ENCODE results near the gene NODAL.
"Not testable (repeated sequence)": the region's sequence is repeated elsewhere in the genome, so short reads cannot be mapped to it uniquely, and the experiment has no call there.

The NODAL gene

DNA sequence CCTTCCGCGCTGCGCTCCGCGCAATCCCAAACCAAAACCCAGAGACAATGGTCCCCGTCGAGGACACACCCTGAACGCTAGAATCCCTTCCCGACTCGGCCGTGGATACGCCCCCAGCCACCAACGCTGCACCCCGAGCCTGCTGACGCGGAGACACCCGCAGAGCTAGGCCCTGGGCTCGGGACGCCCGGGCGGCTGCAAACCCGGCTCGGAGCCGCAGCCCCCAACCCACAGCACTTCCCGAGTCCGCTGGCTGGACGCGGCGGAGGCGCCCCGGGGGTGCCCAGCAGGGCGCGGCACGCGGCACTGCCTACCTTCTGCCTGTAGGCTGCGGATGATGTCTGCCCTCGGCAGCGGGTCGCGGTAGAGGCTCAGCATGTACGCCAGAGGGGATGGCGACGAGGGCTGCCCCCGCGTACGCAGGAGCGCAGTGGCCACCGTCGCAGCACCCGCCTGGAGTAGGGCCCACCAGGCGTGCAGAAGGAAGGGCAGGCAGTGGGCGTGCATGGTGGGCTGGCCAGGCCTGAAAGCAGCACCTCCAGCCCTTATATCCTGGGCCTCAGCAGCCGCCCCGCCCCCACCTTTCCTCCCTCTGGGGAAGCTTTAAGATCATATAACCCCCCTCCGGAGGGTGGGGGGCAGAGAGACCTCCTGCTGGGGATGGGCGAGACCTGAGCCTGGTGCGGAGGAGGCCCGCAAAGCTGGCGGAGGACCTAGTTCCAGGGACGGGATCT lies at the start of gene NODAL:
TSS of gene NODAL (minus strand) at position 521 of the 734 bp plus-strand sequence. CDS start at position 507, 14 bp downstream.
- Histone ChIP-seq H3K4me1 (ENCODE audit: insufficient read depth, low read length) (peaks cover 26% of the 10 kb centered on the region), H3K9me3 (ENCODE audit: insufficient read depth, low read depth, low read length) (no peaks in the 10 kb centered on the region), H3K27me3 (ENCODE audit: insufficient read depth, low read length) (peaks cover 73% of the 10 kb centered on the region), H3K27ac (ENCODE audit: low read length) (no peak within 1 kb of the TSS), H3K36me3 (ENCODE audit: insufficient read depth, low read depth, low read length) (no peaks in the 10 kb centered on the region), H3K9ac (ENCODE audit: low read depth, low read length) (peak within 1 kb of the TSS; percentile 72), H3K4me3 (ENCODE audit: low read length) (peak within 1 kb of the TSS; percentile 72)

DNA sequence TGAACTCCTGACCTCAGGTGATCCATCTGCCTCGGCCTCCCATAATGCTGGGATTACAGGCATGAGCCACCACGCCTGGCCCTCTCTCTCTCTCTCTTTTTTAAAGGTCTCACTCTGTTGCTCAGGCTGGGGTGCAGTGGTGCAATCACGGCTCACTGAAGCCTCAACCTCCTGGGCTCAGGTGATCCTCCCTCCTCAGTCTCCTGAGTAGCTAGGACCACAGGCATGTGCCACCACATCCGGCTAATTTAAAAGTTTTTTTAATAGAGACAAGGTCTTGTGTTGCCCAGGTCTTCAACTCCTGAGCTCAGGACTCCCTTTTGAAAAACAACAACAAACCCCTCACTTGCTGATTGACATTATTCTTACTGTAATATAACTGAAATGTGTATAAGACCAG lies 48.7 kb upstream of the NODAL start:
- Histone ChIP-seq H3K4me1 (ENCODE audit: insufficient read depth, low read length) (peaks cover 24% of the 10 kb centered on the region), H3K9ac (ENCODE audit: low read depth, low read length) (no peak overlapping the region), H3K9me3 (ENCODE audit: insufficient read depth, low read depth, low read length) (no peaks in the 10 kb centered on the region), H3K27me3 (ENCODE audit: insufficient read depth, low read length) (no peaks in the 10 kb centered on the region), H3K4me3 (ENCODE audit: low read length) (no peak overlapping the region), H3K27ac (ENCODE audit: low read length) (no peak overlapping the region), H3K36me3 (ENCODE audit: insufficient read depth, low read depth, low read length) (peaks cover 4% of the 10 kb centered on the region; the same call in 1 of the 2 replicates)

DNA sequence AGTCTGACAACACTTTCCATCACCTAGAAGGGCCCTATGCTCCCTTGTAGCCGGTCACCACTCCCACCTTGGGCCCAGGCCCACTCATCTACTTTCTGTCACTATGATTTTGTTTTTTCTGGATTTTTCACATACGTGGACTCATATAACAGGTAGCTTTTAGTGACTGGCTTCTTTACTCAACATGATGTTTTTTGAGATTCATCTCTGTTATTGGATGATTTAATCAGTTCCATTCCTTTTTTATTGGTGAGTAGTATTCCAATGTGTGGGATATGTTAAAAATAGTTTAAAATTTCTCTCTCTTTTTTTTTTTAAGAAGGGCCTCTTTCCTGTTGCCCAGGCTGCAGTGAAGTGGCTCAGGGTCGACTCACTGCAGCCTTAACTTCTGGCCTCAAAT lies 46.3 kb upstream of the NODAL start:
- no peaks in the 10 kb centered on the region for H3K9me3 ChIP-seq (ENCODE audit: insufficient read depth, low read depth, low read length)
- H3K4me1 ChIP-seq (ENCODE audit: insufficient read depth, low read length): peaks cover 8% of the 10 kb centered on the region; the same call in 1 of the 2 replicates
- no peaks in the 10 kb centered on the region for H3K27me3 ChIP-seq (ENCODE audit: insufficient read depth, low read length)
- peaks cover 4% of the 10 kb centered on the region; the same call in 1 of the 2 replicates for H3K36me3 ChIP-seq (ENCODE audit: insufficient read depth, low read depth, low read length)
- H3K4me3 ChIP-seq (ENCODE audit: low read length): no peak overlapping the region
- H3K9ac ChIP-seq (ENCODE audit: low read depth, low read length): no peak overlapping the region
- no peak overlapping the region for H3K27ac ChIP-seq (ENCODE audit: low read length)

DNA sequence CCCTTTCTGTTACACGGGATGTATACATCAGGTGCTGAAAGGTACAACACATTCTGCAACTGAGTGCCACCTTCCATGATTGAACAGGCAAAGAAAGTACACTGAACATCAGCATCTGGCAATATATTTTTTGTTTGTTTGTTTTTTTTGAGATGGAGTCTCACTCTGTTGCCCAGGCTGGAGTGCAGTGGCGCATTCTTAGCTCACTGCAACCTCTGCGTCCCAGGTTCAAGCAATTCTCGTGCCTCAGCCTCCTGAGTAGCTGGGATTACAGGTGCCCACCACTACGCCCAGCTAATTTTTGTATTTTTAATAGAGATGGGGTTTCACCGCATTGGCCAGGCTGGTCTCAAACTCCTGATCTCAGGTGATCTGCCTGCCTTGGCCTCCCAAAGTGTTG lies 42.4 kb upstream of the NODAL start:
- H3K4me1 ChIP-seq (ENCODE audit: insufficient read depth, low read length): peaks cover 17% of the 10 kb centered on the region
- H3K9me3 ChIP-seq (ENCODE audit: insufficient read depth, low read depth, low read length); H3K27ac ChIP-seq (ENCODE audit: low read length); H3K9ac ChIP-seq (ENCODE audit: low read depth, low read length); H3K36me3 ChIP-seq (ENCODE audit: insufficient read depth, low read depth, low read length); H3K27me3 ChIP-seq (ENCODE audit: insufficient read depth, low read length); H3K4me3 ChIP-seq (ENCODE audit: low read length): not testable (repeated sequence)

DNA sequence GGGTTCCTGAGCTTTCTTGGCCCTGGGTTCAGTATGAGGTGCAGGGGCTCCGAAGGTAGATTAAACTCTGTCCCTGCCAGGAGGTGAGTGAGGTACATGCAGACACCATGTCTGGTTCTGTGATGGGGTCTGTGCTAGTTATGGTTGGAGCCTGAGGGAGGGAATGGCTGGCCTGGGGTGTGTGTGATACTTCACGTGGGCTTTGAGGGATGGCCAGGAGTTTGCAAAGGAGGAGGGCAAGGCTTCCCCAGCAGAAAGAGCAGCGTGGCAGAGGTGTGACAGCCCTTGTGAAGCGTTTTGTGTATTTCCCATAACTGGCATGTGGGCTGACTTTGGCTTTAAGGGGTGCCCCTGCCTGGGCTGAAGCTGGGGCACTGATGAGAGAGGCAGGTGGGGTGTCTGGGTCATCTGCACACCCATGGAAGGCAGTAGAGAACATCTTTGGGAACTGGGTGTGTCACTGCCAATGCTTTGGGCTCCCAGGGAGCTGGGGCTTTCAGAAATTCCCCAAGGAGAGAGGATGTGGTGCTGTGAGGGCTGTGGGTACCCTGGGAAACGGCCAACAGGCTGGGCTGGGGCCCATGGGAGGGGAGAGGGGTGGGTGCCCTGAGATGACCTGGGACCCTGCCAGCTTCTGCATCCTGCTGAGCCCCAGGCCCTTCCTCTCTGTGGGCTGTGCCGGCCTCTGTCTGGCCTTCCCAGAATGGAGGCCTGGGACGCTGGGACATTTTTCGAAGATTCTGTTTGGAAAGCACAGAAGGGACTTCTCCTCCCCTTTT lies 41.7 kb upstream of the NODAL start:
- peaks cover 15% of the 10 kb centered on the region for H3K4me1 ChIP-seq (ENCODE audit: insufficient read depth, low read length)
- peaks cover 4% of the 10 kb centered on the region; the same call in 1 of the 2 replicates for H3K36me3 ChIP-seq (ENCODE audit: insufficient read depth, low read depth, low read length)
- H3K27ac ChIP-seq (ENCODE audit: low read length): no peak overlapping the region
- no peak overlapping the region for H3K9ac ChIP-seq (ENCODE audit: low read depth, low read length)
- peaks cover 6% of the 10 kb centered on the region for H3K27me3 ChIP-seq (ENCODE audit: insufficient read depth, low read length)
- no peaks in the 10 kb centered on the region for H3K9me3 ChIP-seq (ENCODE audit: insufficient read depth, low read depth, low read length)
- no peak overlapping the region for H3K4me3 ChIP-seq (ENCODE audit: low read length)

DNA sequence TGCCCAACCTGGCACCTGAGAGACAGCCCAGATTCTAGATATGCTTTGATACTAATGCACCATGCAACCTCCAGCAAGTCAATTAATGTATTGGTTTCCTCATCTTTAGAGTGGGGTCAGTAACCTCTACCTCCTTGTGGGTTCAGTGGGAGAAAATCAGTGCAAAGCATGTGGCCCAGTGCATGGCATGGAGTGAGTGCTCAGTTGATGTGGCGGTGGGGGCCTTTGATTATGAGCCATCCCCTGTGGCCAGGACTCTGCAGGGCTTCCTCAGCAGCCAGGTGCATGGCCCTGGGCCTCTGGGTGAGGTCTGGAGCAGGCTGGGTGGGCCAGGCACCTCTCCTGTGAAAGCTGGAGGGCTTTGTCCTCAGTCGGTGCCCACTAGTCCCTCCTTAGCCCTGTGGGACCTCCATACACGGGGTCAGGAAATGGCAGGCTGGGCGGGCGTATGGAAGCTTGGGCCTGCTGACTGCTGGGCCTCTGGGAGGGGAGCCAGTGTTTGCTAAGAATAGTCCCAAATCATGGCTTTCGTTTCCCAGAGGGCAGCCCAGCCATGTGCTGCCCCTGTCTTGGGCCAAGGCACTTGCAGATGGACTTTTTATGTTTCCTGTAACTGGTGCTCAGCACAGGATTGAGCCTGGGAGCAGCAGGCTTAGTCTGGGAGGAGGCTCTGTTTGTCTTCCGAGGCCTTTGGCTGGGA lies 40.5 kb upstream of the NODAL start:
- H3K27ac ChIP-seq (ENCODE audit: low read length): no peak overlapping the region
- no peak overlapping the region for H3K9ac ChIP-seq (ENCODE audit: low read depth, low read length)
- peaks cover 4% of the 10 kb centered on the region; the same call in 1 of the 2 replicates for H3K36me3 ChIP-seq (ENCODE audit: insufficient read depth, low read depth, low read length)
- no peak overlapping the region for H3K4me3 ChIP-seq (ENCODE audit: low read length)
- peaks cover 15% of the 10 kb centered on the region for H3K27me3 ChIP-seq (ENCODE audit: insufficient read depth, low read length)
- peaks cover 22% of the 10 kb centered on the region for H3K4me1 ChIP-seq (ENCODE audit: insufficient read depth, low read length)
- no peaks in the 10 kb centered on the region for H3K9me3 ChIP-seq (ENCODE audit: insufficient read depth, low read depth, low read length)

DNA sequence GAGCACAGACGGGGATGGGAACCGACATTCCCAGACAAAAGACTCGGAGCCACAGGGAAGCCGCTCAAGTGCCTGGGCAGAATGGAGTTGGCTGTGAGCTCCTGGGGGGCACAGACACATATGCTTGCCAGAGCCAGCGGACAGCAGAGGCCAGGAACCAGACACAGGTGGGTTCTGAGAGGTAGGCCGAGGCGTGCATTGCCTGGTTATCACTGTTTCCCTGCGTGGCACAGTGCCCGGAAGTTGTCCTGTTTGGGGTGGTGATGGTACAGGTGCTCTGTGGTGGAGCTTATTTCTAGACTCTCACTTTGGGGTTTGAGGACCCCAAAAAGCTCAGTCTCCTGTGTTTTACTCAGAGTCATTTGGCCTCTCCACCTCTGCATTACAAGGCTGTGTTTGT lies 39.6 kb upstream of the NODAL start:
- Histone ChIP-seq H3K4me1 (ENCODE audit: insufficient read depth, low read length) (peaks cover 22% of the 10 kb centered on the region), H3K27ac (ENCODE audit: low read length) (no peak overlapping the region), H3K9me3 (ENCODE audit: insufficient read depth, low read depth, low read length) (no peaks in the 10 kb centered on the region), H3K27me3 (ENCODE audit: insufficient read depth, low read length) (peaks cover 19% of the 10 kb centered on the region), H3K4me3 (ENCODE audit: low read length) (no peak overlapping the region), H3K9ac (ENCODE audit: low read depth, low read length) (no peak overlapping the region), H3K36me3 (ENCODE audit: insufficient read depth, low read depth, low read length) (peaks cover 4% of the 10 kb centered on the region; the same call in 1 of the 2 replicates)

DNA sequence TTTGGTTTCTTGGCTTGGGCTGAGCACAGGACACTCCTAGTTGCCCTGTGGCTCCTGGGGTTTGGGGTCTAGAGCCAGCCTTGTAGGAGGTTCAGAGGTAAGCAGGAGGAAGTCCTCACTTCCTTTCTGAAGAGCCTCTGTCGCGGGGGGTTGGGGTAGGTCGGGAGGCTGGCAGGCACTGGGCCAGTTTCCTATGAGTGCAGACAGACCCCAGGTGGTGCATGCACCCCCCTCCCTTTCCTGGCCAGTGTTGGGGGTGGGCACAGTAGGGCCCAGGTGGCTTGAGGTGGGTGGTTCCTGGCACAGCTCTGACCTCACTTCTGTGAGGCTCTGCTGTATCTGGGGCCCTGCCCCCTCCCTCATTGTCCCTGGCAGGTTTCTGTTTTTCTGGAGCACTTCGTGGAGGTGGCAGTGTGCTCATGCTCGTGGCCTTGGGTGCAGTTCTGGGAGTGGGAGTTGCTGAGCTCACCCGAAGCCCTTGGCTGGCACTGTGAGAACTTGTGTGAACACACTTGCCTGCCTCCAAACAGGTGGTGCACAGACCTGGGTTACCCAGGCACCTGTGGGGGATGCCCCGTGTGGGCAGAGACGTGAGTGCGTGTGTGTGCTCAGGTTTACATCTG lies 38.9 kb upstream of the NODAL start:
- Histone ChIP-seq H3K36me3 (ENCODE audit: insufficient read depth, low read depth, low read length) (no peaks in the 10 kb centered on the region), H3K27ac (ENCODE audit: low read length) (no peak overlapping the region), H3K4me1 (ENCODE audit: insufficient read depth, low read length) (peaks cover 22% of the 10 kb centered on the region), H3K27me3 (ENCODE audit: insufficient read depth, low read length) (peaks cover 23% of the 10 kb centered on the region), H3K9ac (ENCODE audit: low read depth, low read length) (no peak overlapping the region), H3K9me3 (ENCODE audit: insufficient read depth, low read depth, low read length) (no peaks in the 10 kb centered on the region), H3K4me3 (ENCODE audit: low read length) (peak overlapping the region; percentile 85; the same call in 1 of the 2 replicates)

DNA sequence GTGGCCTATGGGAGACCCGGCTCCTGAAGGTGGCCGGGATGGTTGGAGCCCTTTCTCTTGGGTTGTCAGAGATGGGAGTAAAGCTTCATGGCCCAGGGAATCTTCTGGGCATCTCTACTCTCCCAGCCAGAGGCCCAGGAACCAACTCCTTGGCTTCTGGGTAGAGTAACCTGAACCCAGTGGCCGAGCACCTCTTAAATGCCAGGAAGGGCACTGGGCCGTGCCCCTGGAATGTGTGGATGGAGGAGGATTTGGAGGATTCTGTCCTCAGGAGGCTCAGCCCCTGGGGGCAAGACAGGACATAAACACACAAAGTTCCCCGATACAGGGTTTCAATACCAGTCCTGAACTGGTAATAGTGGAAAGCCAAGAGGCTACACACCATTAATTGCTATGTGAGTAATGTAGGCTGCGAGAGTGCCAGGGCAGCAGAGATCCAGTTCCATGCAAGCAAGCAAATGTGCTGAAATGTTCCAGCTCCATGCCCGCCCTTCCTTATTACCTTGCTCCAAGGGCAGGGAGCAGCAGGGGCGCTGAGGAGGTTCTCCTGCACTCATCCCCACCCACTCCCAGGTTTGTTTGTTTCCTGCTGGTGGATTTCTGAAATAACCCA lies 38.3 kb upstream of the NODAL start:
- Histone ChIP-seq H3K9ac (ENCODE audit: low read depth, low read length) (peak overlapping the region; percentile 77; the same call in 1 of the 2 replicates), H3K4me3 (ENCODE audit: low read length) (peak overlapping the region; percentile 85), H3K9me3 (ENCODE audit: insufficient read depth, low read depth, low read length) (no peaks in the 10 kb centered on the region), H3K36me3 (ENCODE audit: insufficient read depth, low read depth, low read length) (no peaks in the 10 kb centered on the region), H3K4me1 (ENCODE audit: insufficient read depth, low read length) (peaks cover 22% of the 10 kb centered on the region), H3K27me3 (ENCODE audit: insufficient read depth, low read length) (peaks cover 23% of the 10 kb centered on the region), H3K27ac (ENCODE audit: low read length) (no peak overlapping the region)

DNA sequence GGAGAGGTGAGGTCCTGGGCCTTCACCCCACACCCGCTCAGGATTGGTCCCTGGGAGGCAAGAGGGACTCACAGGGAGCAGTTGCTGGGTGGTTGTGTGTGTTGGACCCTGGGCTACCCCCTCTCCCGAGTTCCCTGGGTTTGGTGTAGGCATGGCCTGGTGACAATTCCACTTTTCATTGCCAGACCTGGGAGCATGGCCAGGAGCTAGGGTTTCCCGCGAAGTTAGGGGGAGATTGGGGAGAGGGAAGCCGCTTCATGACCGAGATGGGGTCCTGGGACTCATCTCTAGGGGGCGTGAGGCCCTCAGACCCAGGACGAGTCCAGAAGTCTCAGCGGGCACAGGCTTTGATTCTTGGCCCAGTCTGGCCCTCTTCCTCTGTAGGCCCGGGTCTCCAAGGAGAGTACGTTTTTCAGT lies 37.7 kb upstream of the NODAL start:
- Histone ChIP-seq H3K36me3 (ENCODE audit: insufficient read depth, low read depth, low read length) (no peaks in the 10 kb centered on the region), H3K4me3 (ENCODE audit: low read length) (peak overlapping the region; percentile 85), H3K27me3 (ENCODE audit: insufficient read depth, low read length) (peaks cover 23% of the 10 kb centered on the region), H3K9ac (ENCODE audit: low read depth, low read length) (peak overlapping the region; percentile 77; the same call in 1 of the 2 replicates), H3K27ac (ENCODE audit: low read length) (no peak overlapping the region), H3K4me1 (ENCODE audit: insufficient read depth, low read length) (peaks cover 22% of the 10 kb centered on the region), H3K9me3 (ENCODE audit: insufficient read depth, low read depth, low read length) (no peaks in the 10 kb centered on the region)
